GM18858 (cell line): Measurements from ENCODE around the gene IRAK1.

Source experiments
- ATAC-seq: cut with Tn5 transposase; IDR thresholded peaks from one replicate; pipeline ENCODE4 v1.9.1; 2021; ENCODE audit not compliant: unreplicated experiment

Gene IRAK1

DNA sequence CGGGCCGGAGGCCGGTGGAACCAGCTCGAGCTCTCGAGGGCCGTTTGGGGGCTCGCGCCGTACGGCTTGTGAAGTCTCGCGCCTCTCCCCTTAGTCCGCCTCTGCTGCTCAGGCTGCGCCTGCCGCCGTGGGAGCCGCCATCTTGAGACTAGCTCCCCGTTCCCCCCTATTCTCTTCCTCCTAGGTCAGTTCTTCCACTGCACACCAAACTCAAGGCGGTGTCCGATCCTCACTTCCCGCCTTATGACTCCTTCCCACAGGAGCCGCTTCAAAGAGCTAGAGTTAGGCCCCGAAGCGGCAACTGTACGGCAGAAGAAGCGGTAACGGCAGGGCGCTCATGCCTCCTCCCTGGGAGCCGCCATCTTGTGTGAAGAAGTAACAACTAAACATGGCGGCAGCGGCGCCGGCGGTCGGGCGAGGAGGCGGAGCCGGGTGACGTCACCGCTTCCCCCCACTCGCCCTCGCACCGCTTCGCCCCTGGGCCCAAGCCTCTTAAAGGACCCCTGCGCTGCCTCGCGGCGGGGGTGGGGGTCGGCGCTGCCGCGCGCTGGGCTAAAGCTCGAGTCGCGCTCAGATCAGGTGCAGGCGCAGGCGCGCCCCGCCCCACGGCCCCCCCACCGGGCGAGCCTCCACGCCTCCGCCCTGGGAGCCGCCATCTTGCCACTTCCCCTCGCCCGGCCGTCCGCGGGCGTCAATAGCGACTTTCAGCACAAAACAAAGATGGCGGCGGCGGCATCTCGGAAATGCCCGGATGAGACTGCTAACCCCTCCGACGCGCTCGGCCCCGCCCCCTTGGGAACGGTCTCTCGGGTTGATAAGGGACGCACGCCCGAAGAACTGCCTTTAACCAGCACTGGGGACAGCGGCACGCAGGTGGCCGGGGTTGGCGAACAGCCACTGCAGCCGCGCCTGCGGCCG, 48.0 kb downstream of the IRAK1 start, which contains the start of gene HCFC1:
Gene HCFC1 (minus strand): TSS at position 369 of the 918 bp plus-strand sequence. CDS start 978 bp downstream, outside the sequence.
- peak; percentile 27 for ATAC-seq

DNA sequence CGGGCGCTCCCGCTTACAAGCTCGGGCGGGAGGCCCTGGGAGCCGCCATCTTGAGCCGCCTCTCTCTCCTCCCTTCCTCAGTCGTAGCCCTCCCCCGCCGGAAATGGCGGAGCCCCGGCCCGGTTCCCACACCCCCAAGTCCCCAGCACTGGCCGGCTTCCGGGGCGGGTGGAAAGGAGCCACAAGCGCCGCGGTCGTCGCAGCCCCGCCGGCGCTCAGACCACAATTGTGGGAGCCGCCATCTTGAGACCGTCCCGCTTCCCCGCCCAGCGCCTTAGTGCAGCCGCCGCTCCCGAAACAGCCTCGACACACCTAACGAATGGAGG, 48.6 kb downstream of the IRAK1 start:
- peak; percentile 24 for ATAC-seq

DNA sequence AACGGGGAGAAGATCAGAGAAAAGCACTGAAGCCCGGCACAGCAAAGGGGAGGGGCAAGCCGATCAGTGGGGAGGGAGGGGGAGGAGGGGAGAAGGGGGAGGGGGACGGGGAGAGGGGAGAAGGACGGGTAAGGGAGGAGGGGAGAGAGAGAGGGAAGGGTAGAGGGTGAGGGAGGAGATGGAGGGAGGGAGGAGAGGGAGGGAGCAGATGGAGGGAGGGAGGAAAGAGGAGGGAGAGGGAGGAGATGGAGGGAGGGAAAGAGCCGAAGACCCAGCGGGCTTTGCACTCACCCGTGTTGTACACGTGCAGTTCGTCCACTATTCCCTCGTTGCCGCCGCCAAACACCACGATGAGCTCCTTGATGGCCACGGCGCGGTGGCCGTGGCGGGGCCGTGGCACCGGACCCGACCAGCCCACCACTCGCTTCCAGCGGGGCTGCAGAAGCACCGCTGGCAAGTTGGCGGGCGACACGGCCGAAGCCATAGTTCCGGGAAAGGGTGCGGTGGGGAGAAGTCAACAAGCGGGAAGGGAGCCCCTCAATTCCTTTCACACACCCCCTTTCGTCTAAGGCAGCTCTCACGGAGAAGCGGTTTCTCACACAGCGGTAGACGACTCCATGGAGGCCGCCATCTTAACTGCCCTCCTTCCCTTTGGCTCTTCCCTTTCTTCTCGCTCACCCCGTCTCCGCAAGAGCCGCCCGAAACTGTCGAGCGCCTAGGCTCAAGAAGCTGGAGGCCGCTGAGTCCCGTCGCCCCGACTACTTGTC, 49.2 kb downstream of the IRAK1 start:
- ATAC-seq = no peak

DNA sequence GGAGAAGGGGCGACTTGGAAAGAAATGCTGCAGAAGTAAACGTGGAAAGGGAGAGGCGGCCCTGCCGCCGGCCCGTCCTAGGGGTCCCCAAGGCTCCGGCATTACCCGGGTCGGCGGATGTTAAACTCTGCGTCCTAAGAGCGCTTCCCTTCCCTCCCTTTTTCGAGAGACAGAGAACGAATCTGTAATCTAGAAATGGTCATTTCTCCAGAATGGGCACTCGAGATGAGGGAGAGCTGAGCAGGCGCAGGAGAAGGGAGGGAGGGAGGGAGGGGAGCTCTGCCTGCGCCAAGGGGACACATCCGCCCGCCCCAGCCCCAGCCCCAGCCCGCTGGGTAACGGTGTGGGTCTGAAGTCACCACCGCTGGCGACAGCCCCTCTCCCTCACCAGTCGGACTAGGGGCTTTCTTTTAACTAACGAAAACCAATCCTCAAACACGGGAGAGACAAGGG, 49.8 kb downstream of the IRAK1 start:
- ATAC-seq = no peak

DNA sequence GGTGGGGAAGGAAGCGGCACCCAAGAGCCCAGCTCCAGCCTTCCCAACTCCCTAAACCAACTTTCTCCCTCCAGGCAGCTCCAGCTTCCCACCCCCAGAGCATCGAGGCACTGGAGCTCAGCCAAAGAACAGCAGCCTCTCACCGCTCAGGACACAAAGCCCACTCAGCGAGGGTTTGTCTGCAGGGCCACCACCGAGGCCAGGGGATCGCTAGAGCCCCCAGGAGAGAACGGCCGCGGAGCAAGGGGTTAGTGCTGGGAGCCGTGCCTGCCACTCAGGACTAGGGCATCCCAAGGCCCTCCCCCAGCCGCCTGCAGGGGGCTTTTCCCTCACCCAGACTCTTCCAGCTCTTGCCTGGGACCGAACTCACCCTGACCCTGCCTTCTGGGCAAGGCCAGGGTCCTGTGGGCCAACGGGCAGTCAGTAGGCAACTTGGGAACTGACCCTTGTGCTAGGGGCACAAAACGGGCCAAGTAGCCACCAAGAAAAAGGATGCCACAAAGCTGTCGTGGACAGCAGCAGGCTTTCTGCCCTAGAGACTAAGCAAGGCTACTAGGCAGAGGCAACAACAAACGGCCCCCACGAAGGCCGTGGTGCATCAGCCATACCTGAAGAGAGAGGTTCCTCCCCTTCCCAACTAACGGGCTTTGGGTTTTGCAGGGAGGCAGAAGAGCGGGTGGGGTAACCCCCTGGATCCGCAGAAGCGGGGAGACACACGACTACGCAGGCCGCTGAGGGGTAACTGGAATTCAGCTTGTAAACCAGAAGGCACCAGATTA, 50.4 kb downstream of the IRAK1 start:
- no peak for ATAC-seq

DNA sequence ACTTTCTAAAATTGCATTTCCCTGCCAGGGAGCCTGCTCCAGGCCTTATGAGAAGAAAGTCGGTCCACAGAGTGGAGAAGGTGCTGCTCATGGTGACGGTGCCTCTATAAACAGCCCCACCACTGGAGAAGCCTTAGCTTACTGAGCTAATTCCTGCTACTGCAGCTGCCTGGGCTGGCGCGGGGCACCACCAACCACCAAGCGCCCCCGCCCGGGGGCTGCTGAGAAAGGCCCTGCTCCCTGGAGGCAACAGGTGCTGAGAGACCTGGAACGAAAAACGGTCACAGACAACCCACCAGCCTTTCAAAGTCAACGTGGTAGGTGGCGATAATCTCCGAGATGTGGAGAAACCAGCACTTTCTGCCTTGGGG, 51.0 kb downstream of the IRAK1 start:
- ATAC-seq = no peak

DNA sequence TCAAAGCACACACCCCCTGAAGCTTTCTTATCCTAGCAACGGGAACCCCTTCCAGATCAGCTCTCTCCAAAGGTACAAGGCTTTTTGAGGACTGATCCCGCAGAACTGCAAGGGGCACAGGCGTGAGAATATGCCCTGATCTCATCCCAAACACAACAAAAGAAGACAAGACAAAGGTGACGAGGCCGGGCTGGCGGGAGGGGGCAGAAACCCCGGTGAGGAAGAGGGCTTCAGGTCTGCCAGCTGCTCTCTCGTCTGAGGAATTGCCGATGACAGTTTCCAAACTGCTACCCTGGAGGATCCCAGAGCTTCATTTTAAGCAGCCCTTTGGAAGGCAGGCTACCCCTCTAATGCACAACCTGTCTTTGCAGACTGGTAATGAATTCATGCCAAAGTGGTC, 51.4 kb downstream of the IRAK1 start:
- no peak for ATAC-seq

DNA sequence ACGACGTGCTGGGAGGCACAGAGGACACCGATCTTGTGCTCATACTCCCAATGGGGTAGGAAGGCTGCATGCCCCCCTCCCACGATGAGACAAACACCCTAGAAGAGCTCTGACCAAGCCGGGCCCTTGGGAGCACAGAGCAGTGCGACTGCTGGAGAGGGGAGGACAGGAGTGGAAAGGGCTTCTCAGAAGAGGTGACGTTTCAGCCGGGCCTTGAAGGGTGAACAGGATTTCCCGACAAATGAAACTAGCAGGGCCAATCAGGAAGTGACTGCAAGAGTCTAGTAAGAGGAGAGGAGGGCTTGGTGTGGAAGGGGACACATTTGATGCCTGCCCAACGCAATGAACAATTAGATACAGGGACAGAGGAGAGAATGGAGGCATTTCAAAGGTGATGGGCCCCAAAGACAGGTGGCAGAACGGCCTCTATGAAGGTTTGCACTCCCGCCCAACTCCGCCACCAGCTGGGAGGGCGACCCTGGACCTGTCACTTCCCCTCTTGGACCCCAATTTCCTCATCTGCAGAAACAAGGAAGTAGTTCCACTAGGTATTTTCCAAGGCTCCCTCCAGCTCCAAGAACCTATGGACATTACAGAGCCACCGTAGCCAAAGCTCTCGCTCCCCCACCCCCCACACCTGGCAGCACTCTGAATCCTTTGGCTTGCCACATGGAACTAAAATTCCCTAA, 52.0 kb downstream of the IRAK1 start:
- ATAC-seq = no peak

DNA sequence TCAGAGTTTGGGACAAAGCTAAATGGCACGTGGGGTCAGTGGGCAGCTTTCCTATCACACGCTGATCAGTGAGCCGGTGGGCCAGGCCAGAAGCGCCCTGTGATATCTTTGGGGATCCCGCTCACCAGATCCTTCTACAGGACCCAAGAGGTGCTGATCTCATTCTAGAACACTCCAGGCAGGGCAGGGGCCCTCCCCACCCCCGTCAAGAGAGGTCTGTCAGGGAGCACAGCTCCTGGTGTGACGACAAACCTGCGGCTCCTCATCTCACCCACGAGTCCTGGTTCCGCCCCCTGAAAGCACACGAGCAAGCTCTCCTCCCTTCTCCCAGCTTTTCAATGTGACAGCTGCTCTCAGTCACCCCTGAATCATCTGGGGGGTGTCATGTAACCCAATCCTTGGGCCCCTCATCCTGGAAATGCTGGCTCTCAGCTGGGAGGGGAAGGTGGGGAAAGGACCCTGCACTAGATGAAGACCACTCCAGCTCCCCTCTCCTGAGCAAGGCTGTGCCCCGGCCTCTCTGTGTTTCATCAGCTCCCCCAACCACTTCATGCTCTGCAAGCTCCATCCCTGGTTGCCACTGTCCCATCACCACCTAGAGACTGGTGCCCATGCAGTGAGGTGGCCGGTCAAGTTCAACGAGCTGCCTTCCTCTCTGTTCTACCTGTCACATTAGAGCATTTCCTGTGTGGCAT, 52.7 kb downstream of the IRAK1 start:
- ATAC-seq = no peak

DNA sequence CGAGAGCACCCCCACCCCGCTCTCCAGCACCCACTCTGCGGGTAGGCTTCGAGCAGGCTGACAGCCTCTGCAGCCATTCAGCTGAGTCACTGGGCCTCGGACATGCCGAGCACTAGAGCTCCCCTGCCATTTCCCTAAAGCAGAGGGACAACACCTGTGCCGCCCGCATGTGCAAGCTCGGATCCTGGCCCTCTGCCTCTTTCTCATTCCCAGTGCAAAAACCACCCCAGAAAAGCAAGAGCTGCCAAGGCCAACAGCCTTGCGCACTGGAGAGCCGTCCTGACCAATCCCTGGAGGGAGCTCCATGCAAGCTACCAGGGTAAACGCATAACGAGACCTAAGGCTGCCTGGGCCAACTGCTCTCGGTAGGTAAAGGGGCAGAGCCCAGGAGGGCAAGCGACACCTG, 53.4 kb downstream of the IRAK1 start:
- no peak for ATAC-seq

DNA sequence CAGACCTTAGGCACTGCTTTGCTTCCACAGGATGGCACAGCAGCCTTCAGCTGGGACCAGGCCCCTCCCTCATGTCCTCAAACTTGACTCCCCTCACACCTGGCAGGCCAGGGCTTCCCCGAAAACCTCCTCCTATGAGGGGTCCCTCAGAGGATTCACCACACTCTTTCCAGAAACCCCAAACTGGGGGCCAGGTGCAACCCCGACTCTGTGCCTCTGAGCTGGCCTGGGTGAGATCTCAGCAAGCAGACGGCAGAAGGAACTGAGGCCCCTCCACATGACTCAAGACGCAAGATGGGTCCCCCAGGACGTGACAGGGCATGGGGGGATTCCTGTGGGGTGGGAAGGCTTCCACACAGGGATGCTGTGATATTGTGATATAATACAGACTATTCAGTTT, 54.3 kb downstream of the IRAK1 start:
- no peak for ATAC-seq

DNA sequence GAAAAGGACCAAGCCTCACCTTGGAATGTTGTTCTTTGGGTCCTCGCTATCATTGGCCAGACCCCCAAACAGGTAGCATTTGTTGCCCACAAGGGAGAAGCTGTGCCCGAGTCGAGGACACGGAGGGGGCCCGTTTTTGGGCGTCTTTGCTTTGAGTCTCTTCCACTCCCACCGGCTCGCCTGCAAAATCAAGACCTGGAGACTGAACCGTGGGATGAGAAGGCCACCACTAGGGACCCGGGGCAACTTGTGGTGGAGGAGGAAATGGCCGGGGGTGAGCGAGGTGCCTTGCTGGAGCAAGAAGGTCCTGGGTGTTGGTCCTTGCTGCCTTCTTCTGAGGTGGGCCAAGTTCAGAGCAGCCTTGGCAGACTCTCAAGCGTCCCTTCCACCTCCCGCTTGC, 55.6 kb downstream of the IRAK1 start:
- ATAC-seq = no peak

DNA sequence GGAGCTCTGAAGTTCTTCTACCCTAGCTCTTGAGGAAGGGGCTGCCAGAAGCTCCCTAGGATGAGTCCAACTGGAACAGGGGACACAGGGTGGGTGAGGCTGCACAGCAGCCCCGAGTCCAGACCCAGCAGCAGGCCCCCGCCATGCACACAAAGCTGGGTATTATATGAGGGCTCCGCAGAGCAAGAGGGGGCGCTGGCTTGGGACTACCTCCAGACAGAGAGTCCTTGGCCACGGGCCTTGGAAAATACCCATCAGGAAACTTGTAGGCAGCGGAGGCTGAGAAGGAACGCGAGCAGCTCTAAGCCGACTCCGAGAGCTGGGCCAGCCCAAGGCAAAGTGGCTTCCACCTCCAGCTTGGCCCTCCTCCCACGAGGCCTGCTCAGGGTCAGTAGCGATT, 56.2 kb downstream of the IRAK1 start:
- ATAC-seq = no peak

DNA sequence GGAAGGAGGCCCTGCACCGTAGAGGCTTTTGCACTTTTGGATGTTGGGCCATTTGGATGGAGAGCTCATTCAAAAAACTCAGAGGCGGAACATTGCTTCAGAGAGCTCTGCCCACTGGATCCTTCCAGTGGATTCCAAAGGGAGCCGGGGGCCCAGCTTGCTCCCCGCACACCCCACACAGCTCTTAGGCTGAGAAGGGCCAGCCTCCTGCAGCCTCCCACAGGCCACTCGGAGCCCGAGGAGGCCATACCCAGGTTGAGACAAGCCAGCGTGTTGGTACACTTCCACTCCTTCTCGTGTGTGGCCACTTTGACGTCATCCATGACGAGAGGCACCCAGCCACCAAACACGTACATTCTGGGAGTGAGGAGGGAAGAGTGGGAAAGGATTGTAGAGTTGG, 58.4 kb downstream of the IRAK1 start:
- ATAC-seq = no peak

DNA sequence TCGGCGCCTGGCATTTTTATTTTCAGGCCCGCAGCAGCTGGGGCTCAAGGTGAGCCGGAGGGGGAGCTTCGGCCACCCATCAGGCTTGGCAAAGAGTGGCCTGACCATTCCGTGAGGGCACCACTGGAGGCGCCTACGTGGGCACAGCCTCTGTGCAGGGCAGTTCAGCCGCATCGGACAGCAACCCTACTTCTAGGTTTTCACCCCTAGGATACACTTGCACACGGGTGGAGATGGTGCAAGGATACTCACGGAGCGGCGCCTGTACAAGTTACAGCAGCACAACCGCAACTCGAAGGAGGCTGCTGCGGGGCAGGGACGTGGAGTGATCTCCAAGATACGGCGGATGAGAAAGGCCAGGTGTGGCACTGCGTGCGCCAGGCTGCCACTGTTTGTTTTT, 58.9 kb downstream of the IRAK1 start:
- ATAC-seq = no peak
